H1 (cell line): ENCODE measurements around the gene ST8SIA3. TPM values are rescaled to one million over a fixed set of nuclear protein-coding genes. Genes with fewer than 3 reads are reported as not detected.

Experiments used
- CTCF ChIA-PET: fragments of 300-600 bp; sonication (Branson Sonifier 250); formaldehyde crosslinking; loops from one replicate; lab custom pipeline; 2021; ENCODE audit not compliant: partially characterized antibody; lab: Charles Lee
- POLR2A ChIA-PET: fragments of 300-600 bp; sonication (Branson Sonifier 250); formaldehyde crosslinking; loops from one replicate; lab custom pipeline; 2021; ENCODE audit warnings: inconsistent platforms; ENCODE audit not compliant: partially characterized antibody; lab: Charles Lee
- DNase-seq, 2 experiments: peaks; one replicate each; pipeline versions ENCODE4 v3.0.0 to v3.0.0-alpha.2; 2010 to 2022; ENCODE audit warnings: low spot score in 2 of 2, low read depth in 1 of 2, mixed read lengths in 1 of 2
- FAIRE-seq: peaks from 2 replicates; lab custom pipeline; 2011; peaks lifted over from hg19 to GRCh38; lab: Jason Lieb, UNC
- H2AFZ ChIP-seq: 2 replicates; pipeline ENCODE4 v1.8.1; 2012; ENCODE audit warnings: low read length, inconsistent platforms
- H2AK5ac ChIP-seq: 2 replicates; pipeline ENCODE4 v1.6.1; 2013; ENCODE audit warnings: low read depth, low read length
- H2BK120ac ChIP-seq: replicated peaks from 2 replicates; pipeline ENCODE3; 2013; ENCODE audit warnings: low read depth, low read length, inconsistent platforms
- H2BK12ac ChIP-seq: 2 replicates; pipeline ENCODE4 v1.6.1; 2013; ENCODE audit warnings: low read depth, low read length
- H2BK15ac ChIP-seq: 2 replicates; pipeline ENCODE4 v1.6.1; 2013; ENCODE audit warnings: low read length
- H2BK20ac ChIP-seq: 2 replicates; pipeline ENCODE4 v1.6.1; 2013; ENCODE audit warnings: low read length
- H2BK5ac ChIP-seq: 2 replicates; pipeline ENCODE4 v1.6.1; 2013; ENCODE audit warnings: low read depth, low read length
- H3K14ac ChIP-seq: 2 replicates; pipeline ENCODE4 v1.6.1; 2013; ENCODE audit warnings: inconsistent platforms; ENCODE audit not compliant: insufficient read length
- H3K18ac ChIP-seq: 2 replicates; pipeline ENCODE4 v1.6.1; 2013; ENCODE audit warnings: low read length; ENCODE audit errors: extremely low read depth
- H3K23ac ChIP-seq: 2 replicates; pipeline ENCODE4 v1.6.1; 2013; ENCODE audit warnings: inconsistent platforms; ENCODE audit not compliant: insufficient read length
- H3K23me2 ChIP-seq: 2 replicates; pipeline ENCODE4 v1.6.1; 2013; ENCODE audit warnings: low read depth, low read length
- H3K27ac ChIP-seq: 2 replicates; pipeline ENCODE4 v1.6.1; 2011; ENCODE audit warnings: low read depth, low read length, inconsistent platforms
- H3K27me3 ChIP-seq, 4 experiments: replicated peaks in 1 of 4; 1 replicate in 1 of 4; 2 replicates in 3 of 4; pipeline versions ENCODE4 v1.6.1 to v1.8.1; 2011 to 2013; ENCODE audit warnings: low read length in 3 of 4, mild to moderate bottlenecking in 3 of 4, inconsistent platforms in 2 of 4, mixed read lengths in 2 of 4, moderate library complexity in 1 of 4; ENCODE audit not compliant: control insufficient read depth in 3 of 4, insufficient read depth in 3 of 4; ENCODE audit errors: extremely low read depth in 1 of 4
- H3K36me3 ChIP-seq, 4 experiments: 2 replicates each; pipeline versions ENCODE4 v1.6.1 to v1.8.1; 2011 to 2013; ENCODE audit warnings: mild to moderate bottlenecking in 4 of 4, low read length in 3 of 4, moderate library complexity in 2 of 4, control low read depth in 1 of 4, inconsistent platforms in 1 of 4; ENCODE audit not compliant: insufficient read depth in 4 of 4, control insufficient read depth in 2 of 4
- H3K4ac ChIP-seq: replicated peaks from 2 replicates; pipeline ENCODE3; 2013; ENCODE audit warnings: low read length, low read depth, mixed read lengths, inconsistent platforms; ENCODE audit not compliant: insufficient read length
- H3K4me1 ChIP-seq, 4 experiments: replicated peaks in 1 of 4; 1 replicate in 1 of 4; 2 replicates in 3 of 4; pipeline versions ENCODE4 v1.6.1 to v1.8.1; 2011 to 2013; ENCODE audit warnings: low read length in 3 of 4, inconsistent platforms in 2 of 4, mixed read lengths in 1 of 4; ENCODE audit not compliant: insufficient read depth in 4 of 4, control insufficient read depth in 3 of 4
- H3K4me2 ChIP-seq, 2 experiments: 2 replicates each; pipeline versions ENCODE4 v1.6.1 to v1.8.1; 2011 to 2013; ENCODE audit warnings: low read depth in 2 of 2, low read length in 2 of 2, control low read depth in 1 of 2, inconsistent platforms in 1 of 2, mild to moderate bottlenecking in 1 of 2; ENCODE audit not compliant: insufficient read depth in 1 of 2
- H3K4me3 ChIP-seq, 4 experiments: fragments of 200-600, 300-600 bp in 1 of 4; sonication (generic), shearing (Covaris generic), sonication (Bioruptor Twin) in 1 of 4; 2 replicates each; pipeline versions ENCODE4 v1.5.1 to v1.8.1; 2011 to 2016; ENCODE audit warnings: low read length in 4 of 4, low read depth in 3 of 4, control low read depth in 2 of 4, inconsistent platforms in 2 of 4, mild to moderate bottlenecking in 2 of 4, mixed read lengths in 1 of 4, moderate library complexity in 1 of 4; ENCODE audit not compliant: insufficient read depth in 2 of 4; ENCODE audit errors: extremely low read depth in 1 of 4
- H3K56ac ChIP-seq: replicated peaks from 2 replicates; pipeline ENCODE3; 2013; ENCODE audit warnings: low read depth, mild to moderate bottlenecking, mixed read lengths, low read length, inconsistent platforms; ENCODE audit not compliant: insufficient read length
- H3K79me1 ChIP-seq: 2 replicates; pipeline ENCODE4 v1.6.1; 2013; ENCODE audit warnings: low read depth, low read length, control low read depth
- H3K79me2 ChIP-seq, 2 experiments: 2 replicates each; pipeline versions ENCODE4 v1.6.1 to v1.8.1; 2012 to 2013; ENCODE audit warnings: low read length in 2 of 2, mild to moderate bottlenecking in 2 of 2, inconsistent platforms in 1 of 2; ENCODE audit not compliant: insufficient read depth in 2 of 2, control insufficient read depth in 1 of 2
- H3K9ac ChIP-seq, 4 experiments: replicated peaks in 1 of 4; 1 replicate in 1 of 4; 2 replicates in 3 of 4; pipeline versions ENCODE4 v1.6.1 to v1.8.1; 2011 to 2013; ENCODE audit warnings: low read depth in 3 of 4, low read length in 3 of 4, control low read depth in 2 of 4, mild to moderate bottlenecking in 2 of 4, moderate library complexity in 2 of 4, inconsistent platforms in 1 of 4; ENCODE audit errors: extremely low read depth in 1 of 4
- H3K9me3 ChIP-seq, 2 experiments: 2 replicates each; pipeline versions ENCODE4 v1.6.1 to v1.8.1; 2012 to 2013; ENCODE audit warnings: mild to moderate bottlenecking in 2 of 2, moderate library complexity in 2 of 2, control low read depth in 1 of 2, inconsistent platforms in 1 of 2, low read depth in 1 of 2, low read length in 1 of 2, mixed read lengths in 1 of 2; ENCODE audit not compliant: insufficient read depth in 2 of 2
- H4K20me1 ChIP-seq, 2 experiments: replicated peaks in 1 of 2; 2 replicates each; pipeline versions ENCODE3 to v1.8.1; 2011 to 2013; ENCODE audit warnings: inconsistent platforms in 2 of 2, low read length in 2 of 2, mild to moderate bottlenecking in 1 of 2; ENCODE audit not compliant: insufficient read depth in 2 of 2, control insufficient read depth in 1 of 2
- H4K5ac ChIP-seq: 2 replicates; pipeline ENCODE4 v1.6.1; 2013; ENCODE audit warnings: low read length, low read depth, mixed read lengths, inconsistent platforms; ENCODE audit not compliant: insufficient read length
- H4K8ac ChIP-seq: 2 replicates; pipeline ENCODE4 v1.8.0; 2013; ENCODE audit warnings: mild to moderate bottlenecking, moderate library complexity, low read length, inconsistent platforms; ENCODE audit not compliant: insufficient read depth; ENCODE audit errors: extremely low read depth
- H4K91ac ChIP-seq: replicated peaks from 2 replicates; pipeline ENCODE3; 2013; ENCODE audit warnings: low read length, mixed read lengths, inconsistent platforms; ENCODE audit not compliant: insufficient read length
- GABPA ChIP-seq: IDR thresholded peaks from 2 replicates; pipeline ENCODE4 v1.6.1; 2011; ENCODE audit warnings: mild to moderate bottlenecking, low read length, moderate library complexity, borderline replicate concordance; ENCODE audit not compliant: insufficient read depth
- NANOG ChIP-seq: IDR thresholded peaks from 2 replicates; pipeline ENCODE4 v1.6.1; 2011; ENCODE audit warnings: low read length, low read depth, mild to moderate bottlenecking, inconsistent platforms; ENCODE audit not compliant: insufficient read depth, poor library complexity, severe bottlenecking
- SIN3A ChIP-seq, 2 experiments: IDR thresholded peaks in 1 of 2; conservative IDR thresholded peaks in 1 of 2; 2 replicates each; pipeline ENCODE4 v1.6.1; 2011 to 2012; ENCODE audit warnings: low read length in 2 of 2, improper control_type of control experiment in 1 of 2, low read depth in 1 of 2, mild to moderate bottlenecking in 1 of 2
- SRF ChIP-seq: IDR thresholded peaks from 2 replicates; pipeline ENCODE4 v1.6.1; 2011; ENCODE audit warnings: mild to moderate bottlenecking, low read depth, low read length, moderate library complexity
- TBP ChIP-seq: IDR thresholded peaks from 2 replicates; pipeline ENCODE4 v1.6.1; 2011; ENCODE audit warnings: low read depth, low read length, improper control_type of control experiment
- TEAD4 ChIP-seq: IDR thresholded peaks from 2 replicates; pipeline ENCODE4 v1.6.1; 2012; ENCODE audit warnings: low read depth, low read length, inconsistent platforms, mixed read lengths
- YY1 ChIP-seq: IDR thresholded peaks from 2 replicates; pipeline ENCODE4 v1.6.1; 2011; ENCODE audit warnings: low read depth, mild to moderate bottlenecking, low read length
- WGBS, 2 experiments: shearing (Covaris generic) in 1 of 2; methylation state at CpG; one replicate each; pipeline versions ENCODE4 v1.1.6 to v1.1.7; 2013 to 2015; ENCODE audit warnings: low lambda C conversion rate in 2 of 2, mixed read lengths in 2 of 2, inconsistent platforms in 1 of 2, low coverage in 1 of 2, missing lambda C conversion rate in 1 of 2; ENCODE audit not compliant: insufficient replicate concordance in 2 of 2, insufficient coverage in 1 of 2, insufficient read length in 1 of 2; ENCODE audit errors: extremely low coverage in 1 of 2, missing lambda C conversion rate in 1 of 2; 5-methylcytosine and 5-hydroxymethylcytosine counted together
- polyA plus RNA-seq, 7 experiments: library from polyadenylated mRNA; depleted of rRNA in 3 of 7; stranded (reverse) in 5 of 7; unstranded in 2 of 7; fragments of >200 nt in 5 of 7; fragments of 200-250 nt in 2 of 7; gene quantifications; 1 replicate in 5 of 7; 2 replicates in 1 of 7; 4 replicates in 1 of 7; pipeline versions ENCODE4 v1.2.1 to v1.2.3, GENCODE V29; 2011 to 2013; ENCODE audit warnings: missing spikeins in 2 of 7, mixed read lengths in 2 of 7
- total RNA-seq: library from RNA; stranded (reverse); fragmentation: NEBNext Ultra II Directional; extraction: Animal tissue kit (Norgen Biotek cat#: 25700); gene quantifications from 2 replicates; pipeline ENCODE4 v1.2.1, GENCODE V29; 2021
- TF ChIP-seq, protein P1 (sequence below), 3 experiments: IDR thresholded peaks; 1 replicate in 2 of 3; 2 replicates in 1 of 3; pipeline versions ENCODE4 v1.5.1 to v1.6.1; 2011; ENCODE audit warnings: low read length in 3 of 3, mild to moderate bottlenecking in 3 of 3, inconsistent platforms in 2 of 3, low read depth in 1 of 3, moderate library complexity in 1 of 3; ENCODE audit not compliant: insufficient read depth in 1 of 3; ENCODE audit errors: control extremely low read depth in 1 of 3
- TF ChIP-seq, protein P2 (sequence below): IDR thresholded peaks from 2 replicates; pipeline ENCODE4 v1.6.1; 2012; ENCODE audit warnings: low read length, inconsistent platforms

ST8SIA3 gene
- total and polyA plus RNA-seq, 2 of the 8 experiments (the other 6 are each of a cell fraction or from before 2014, with no cell fraction given) = 1.2 to 3.7 TPM

DNA sequence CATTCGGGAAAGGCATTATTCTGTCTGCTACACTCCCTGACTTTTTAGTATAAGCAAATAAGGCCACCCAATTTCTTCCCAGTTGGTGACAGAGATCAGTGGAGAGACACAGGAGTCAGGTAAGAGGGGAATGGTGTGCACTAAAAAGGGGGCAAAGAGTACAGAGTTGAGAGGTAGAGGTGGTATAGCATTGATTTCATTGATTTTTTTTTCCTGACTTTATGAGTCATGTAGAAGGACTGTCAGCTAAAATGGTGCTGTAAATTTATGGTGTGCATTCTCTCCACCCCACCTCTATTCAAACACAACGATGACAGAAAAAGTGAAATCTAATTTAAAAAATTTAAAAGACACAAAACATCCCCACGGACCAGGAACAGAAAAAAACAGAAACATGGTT lies 23.7 kb upstream of the ST8SIA3 start:
- Histone ChIP-seq H2BK15ac (no peak overlapping the region), H3K4ac (no peak overlapping the region), H3K79me1 (no peaks in the 10 kb centered on the region), H3K14ac (no peak overlapping the region), H4K91ac (no peak overlapping the region), H3K18ac (no peak overlapping the region), H2BK120ac (no peak overlapping the region), H3K9ac (no peak overlapping the region), H2BK12ac (no peak overlapping the region), H4K20me1 (no peaks in the 10 kb centered on the region), H3K36me3 (no peaks in the 10 kb centered on the region), H2BK20ac (no peak overlapping the region), H3K4me3 (no peak overlapping the region), H3K4me1 (no peaks in the 10 kb centered on the region), H4K8ac (no peak overlapping the region), H2AK5ac (no peak overlapping the region), H3K23ac (no peak overlapping the region), H3K4me2 (no peak overlapping the region), H4K5ac (no peak overlapping the region), H3K79me2 (no peaks in the 10 kb centered on the region), H3K27ac (no peak overlapping the region), H3K9me3 (no peaks in the 10 kb centered on the region), H3K23me2 (no peaks in the 10 kb centered on the region; the same call in 1 of the 2 replicates), H2AFZ (no peak overlapping the region), H3K27me3 (no peaks in the 10 kb centered on the region), H3K56ac (no peak overlapping the region), H2BK5ac (no peak overlapping the region)
- POLR2A ChIA-PET = interaction anchor here (1.1 kb wide), 1 partner anchor 16 kb away, joined by 3 read pairs; no protein-coding TSS in a partner anchor
- CTCF ChIA-PET = interaction anchor here (1.3 kb wide), 1 partner anchor 109 kb away, joined by 3 read pairs; no protein-coding TSS in a partner anchor
- 93% methylated on average over 3 of the region's 3 CpGs; no CpG with 5 or more reads in 1 of the 2 experiments for WGBS, 2 experiments
- FAIRE-seq (no peak), DNase-seq (no peak)
- TF ChIP-seq GABPA = no peak
- TF ChIP-seq, protein P1, sequence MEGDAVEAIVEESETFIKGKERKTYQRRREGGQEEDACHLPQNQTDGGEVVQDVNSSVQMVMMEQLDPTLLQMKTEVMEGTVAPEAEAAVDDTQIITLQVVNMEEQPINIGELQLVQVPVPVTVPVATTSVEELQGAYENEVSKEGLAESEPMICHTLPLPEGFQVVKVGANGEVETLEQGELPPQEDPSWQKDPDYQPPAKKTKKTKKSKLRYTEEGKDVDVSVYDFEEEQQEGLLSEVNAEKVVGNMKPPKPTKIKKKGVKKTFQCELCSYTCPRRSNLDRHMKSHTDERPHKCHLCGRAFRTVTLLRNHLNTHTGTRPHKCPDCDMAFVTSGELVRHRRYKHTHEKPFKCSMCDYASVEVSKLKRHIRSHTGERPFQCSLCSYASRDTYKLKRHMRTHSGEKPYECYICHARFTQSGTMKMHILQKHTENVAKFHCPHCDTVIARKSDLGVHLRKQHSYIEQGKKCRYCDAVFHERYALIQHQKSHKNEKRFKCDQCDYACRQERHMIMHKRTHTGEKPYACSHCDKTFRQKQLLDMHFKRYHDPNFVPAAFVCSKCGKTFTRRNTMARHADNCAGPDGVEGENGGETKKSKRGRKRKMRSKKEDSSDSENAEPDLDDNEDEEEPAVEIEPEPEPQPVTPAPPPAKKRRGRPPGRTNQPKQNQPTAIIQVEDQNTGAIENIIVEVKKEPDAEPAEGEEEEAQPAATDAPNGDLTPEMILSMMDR (IDR thresholded peaks at IDR 0.05; ENCODE audit: control extremely low read depth in 1 of 3, insufficient read depth in 1 of 3, low read depth in 1 of 3, low read length in 3 of 3) = no peak
- TF ChIP-seq YY1 = no peak
- TF ChIP-seq TEAD4 = no peak
- TF ChIP-seq, protein P2, sequence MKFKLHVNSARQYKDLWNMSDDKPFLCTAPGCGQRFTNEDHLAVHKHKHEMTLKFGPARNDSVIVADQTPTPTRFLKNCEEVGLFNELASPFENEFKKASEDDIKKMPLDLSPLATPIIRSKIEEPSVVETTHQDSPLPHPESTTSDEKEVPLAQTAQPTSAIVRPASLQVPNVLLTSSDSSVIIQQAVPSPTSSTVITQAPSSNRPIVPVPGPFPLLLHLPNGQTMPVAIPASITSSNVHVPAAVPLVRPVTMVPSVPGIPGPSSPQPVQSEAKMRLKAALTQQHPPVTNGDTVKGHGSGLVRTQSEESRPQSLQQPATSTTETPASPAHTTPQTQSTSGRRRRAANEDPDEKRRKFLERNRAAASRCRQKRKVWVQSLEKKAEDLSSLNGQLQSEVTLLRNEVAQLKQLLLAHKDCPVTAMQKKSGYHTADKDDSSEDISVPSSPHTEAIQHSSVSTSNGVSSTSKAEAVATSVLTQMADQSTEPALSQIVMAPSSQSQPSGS = no peak
- no peak for TF ChIP-seq TBP
- no peak for TF ChIP-seq SIN3A (conservative IDR thresholded peaks at IDR 0.05 in 1 of 2, IDR thresholded peaks at IDR 0.05 in 1 of 2; ENCODE audit: low read depth in 1 of 2, low read length in 2 of 2)
- TF ChIP-seq SRF = no peak
- no peak for TF ChIP-seq NANOG
